ENCODE measurements around the gene SNAPC1.

SNAPC1 gene

GRCh38 chr14:61774861-61775260, 12.6 kb downstream of the SNAPC1 start:
- H3K4me3 ChIP-seq (ENCODE audit: low read depth, low read length) = no peak overlapping the region
- TF ChIP-seq CTCF (IDR thresholded peaks at IDR 0.05; ENCODE audit: low read depth, low read length) = no peak

GRCh38 chr14:61780125-61780524, 17.9 kb downstream of the SNAPC1 start:
- H3K4me3 ChIP-seq (ENCODE audit: low read depth, low read length) = no peak overlapping the region
- no peak for TF ChIP-seq CTCF (IDR thresholded peaks at IDR 0.05; ENCODE audit: low read depth, low read length)

GRCh38 chr14:61797309-61797708, 35.1 kb downstream of the SNAPC1 start:
- no peak overlapping the region for H3K4me3 ChIP-seq (ENCODE audit: low read depth, low read length)
- no peak for TF ChIP-seq CTCF (IDR thresholded peaks at IDR 0.05; ENCODE audit: low read depth, low read length)

GRCh38 chr14:61802010-61802568, 39.9 kb downstream of the SNAPC1 start:
- TF ChIP-seq CTCF (IDR thresholded peaks at IDR 0.05; ENCODE audit: low read depth, low read length) = no peak
- H3K4me3 ChIP-seq (ENCODE audit: low read depth, low read length) = no peak overlapping the region

- H3K4me3 ChIP-seq (ENCODE audit: low read depth, low read length) = no peak overlapping the region
- TF ChIP-seq CTCF (IDR thresholded peaks at IDR 0.05; ENCODE audit: low read depth, low read length) = no peak
These were observed 41.5 kb downstream of the SNAPC1 start for GRCh38 chr14:61803755-61804154.

GRCh38 chr14:61805451-61805850, 43.2 kb downstream of the SNAPC1 start:
- TF ChIP-seq CTCF (IDR thresholded peaks at IDR 0.05; ENCODE audit: low read depth, low read length) = no peak
- no peak overlapping the region for H3K4me3 ChIP-seq (ENCODE audit: low read depth, low read length)

GRCh38 chr14:61811882-61812346, 49.7 kb downstream of the SNAPC1 start:
- no peak for TF ChIP-seq CTCF (IDR thresholded peaks at IDR 0.05; ENCODE audit: low read depth, low read length)
- peak overlapping the region; percentile 56 for H3K4me3 ChIP-seq (ENCODE audit: low read depth, low read length)
